Dermis microvascular lymphatic vessel endothelial cell (primary cell): ENCODE measurements around the gene PATL1. TPM values are rescaled to one million over a fixed set of nuclear protein-coding genes. Genes with fewer than 3 reads are reported as not detected.
A peak's percentile ranks its signal among the peaks of the same experiment; 100 is the strongest.

Experiments
- DNase-seq, 2 donors: peaks; one replicate each; pipeline versions ENCODE4 v3.0.0 to v3.0.0-alpha.2; 2010; ENCODE audit warnings: low read depth in 2 of 2
- total RNA-seq: library from RNA; depleted of rRNA; stranded (reverse); fragments of >200 nt; gene quantifications from 2 replicates; pipeline ENCODE4 v1.2.1, GENCODE V29; 2014

PATL1 gene
- total RNA-seq, 1 donor from 2014 or later, result 4.2 TPM

GRCh38 chr11:59614277-59615119 is 54.3 kb downstream of the PATL1 start:
- peak in 1 of 2 donors; percentile 54 for DNase-seq

- peak; percentile 35 to 45 for DNase-seq
Observed at GRCh38 chr11:59611570-59612565, 57.0 kb downstream of the PATL1 start.

- no peak for DNase-seq
Observed at GRCh38 chr11:59610289-59610688, 58.5 kb downstream of the PATL1 start.

GRCh38 chr11:59607703-59608454 is 61.0 kb downstream of the PATL1 start:
- no peak for DNase-seq

- DNase-seq, result no peak
Observed at GRCh38 chr11:59602432-59602831, 66.4 kb downstream of the PATL1 start.

- DNase-seq, result no peak
Observed at GRCh38 chr11:59601788-59602187, 67.0 kb downstream of the PATL1 start.

- no peak for DNase-seq
Observed at GRCh38 chr11:59600636-59601035, 68.2 kb downstream of the PATL1 start.

- no peak for DNase-seq
Observed at GRCh38 chr11:59600234-59600633, 68.6 kb downstream of the PATL1 start.

GRCh38 chr11:59598961-59599360 is 69.9 kb downstream of the PATL1 start:
- DNase-seq, result no peak

Other genes starting within 250 kb of the PATL1 start
- not detected in 2 replicates for gene OR5A2, start 242.6 kb downstream of the PATL1 start, total RNA-seq
- gene OR5A1, start 232.6 kb downstream of the PATL1 start, total RNA-seq, result not detected in 2 replicates
- gene OR4D6, start 212.1 kb downstream of the PATL1 start, total RNA-seq, result not detected in 2 replicates
- gene OR4D10, start 195.7 kb downstream of the PATL1 start, total RNA-seq, result not detected in 2 replicates
- not detected in 2 replicates for gene OR4D11, start 165.5 kb downstream of the PATL1 start, total RNA-seq
- not detected in 2 replicates for gene OR4D9, start 157.5 kb downstream of the PATL1 start, total RNA-seq
- 37.1 and 62.6 TPM in 2 replicates for gene OSBP, start 53.3 kb downstream of the PATL1 start, total RNA-seq
- gene OR10V1, start 44.8 kb upstream of the PATL1 start, total RNA-seq, result not detected in 2 replicates
- 62.4 and 102 TPM in 2 replicates for gene STX3, start 86.3 kb upstream of the PATL1 start, total RNA-seq
- gene MRPL16, start 141.7 kb upstream of the PATL1 start, total RNA-seq, result 20.2 and 29.3 TPM in 2 replicates
- gene CBLIF, start 176.5 kb upstream of the PATL1 start, total RNA-seq, result not detected in 2 replicates
- not detected in 2 replicates for gene TCN1, start 197.4 kb upstream of the PATL1 start, total RNA-seq
- 0.13 TPM in 2 replicates for gene OOSP3, start 209.7 kb upstream of the PATL1 start, total RNA-seq